ENCODE measurements around the gene UBE2Q1.

- TF ChIP-seq CTCF (IDR thresholded peaks at IDR 0.05) (no peak), POLR2AphosphoS5 (IDR thresholded peaks at IDR 0.05) (no peak)
These were observed 40.6 kb upstream of the UBE2Q1 start for GRCh38 chr1:154598871-154599635.

Measured in suprapubic skin (tissue), 3 donors.